ENCODE measurements around the gene LRRK1.

- no peak for TF ChIP-seq EZH2 (IDR thresholded peaks at IDR 0.05)
- no peak for TF ChIP-seq POLR2AphosphoS5 (IDR thresholded peaks at IDR 0.05; ENCODE audit: borderline replicate concordance, low read depth, low read length)
- no peak for TF ChIP-seq FOXP2 (optimal IDR thresholded peaks at IDR 0.05; ENCODE audit: control extremely low read depth, extremely low read length, insufficient read depth)
These were observed 188.7 kb downstream of the LRRK1 start for GRCh38 chr15:101107625-101108460.

All from SK-N-MC (cell line).